ENCODE measurements around the gene WFDC5. TPM values are rescaled to one million over a fixed set of nuclear protein-coding genes. Genes with fewer than 3 reads are reported as not detected.

WFDC5 gene
- total and polyA plus RNA-seq, 9 of the 15 experiments (the other 6 are each of a cell fraction or from before 2014, with no cell fraction given) = not detected

- BruUV-seq (replicated peaks) = no TSS peak
- ATAC-seq (no peak), FAIRE-seq (no peak), DNase-seq (ENCODE audit: extremely low read depth in 1 of 4, low spot score in 3 of 4) (no peak)
- no peaks in the 10 kb centered on the region for H4K20me1 ChIP-seq (replicated peaks; ENCODE audit: control insufficient read depth, insufficient read depth, low read length)
- no peak overlapping the region for H2AFZ ChIP-seq (ENCODE audit: low read depth, low read length)
- H3K27me3 ChIP-seq (ENCODE audit: control insufficient read depth in 2 of 2, insufficient read depth in 2 of 2, low read length in 2 of 2) = peaks cover 0 to 8% of the 10 kb centered on the region in 2 experiments; a peak in 2 of 5 replicates
- POLR2A ChIA-PET = no interaction called here
- peak; percentile 13 for TF ChIP-seq RBM25 (IDR thresholded peaks at IDR 0.05; ENCODE audit: low read depth, low read length, severe bottlenecking)
- no peak for TF ChIP-seq PHF8 (IDR thresholded peaks at IDR 0.05; ENCODE audit: borderline replicate concordance, low read length)
- TF ChIP-seq ZKSCAN1 (IDR thresholded peaks at IDR 0.05; ENCODE audit: low read depth, low read length) = no peak
- H3K9me3 ChIP-seq (replicated peaks; ENCODE audit: control insufficient read depth, insufficient read depth, low read depth, low read length) = no peaks in the 10 kb centered on the region
- CTCF ChIA-PET (ENCODE audit: low intra/inter-chr PET ratio) = interaction anchor here (3.2 kb wide), 1 partner anchor 83 kb away, joined by 19 read pairs; no protein-coding TSS in a partner anchor
- no peaks in the 10 kb centered on the region for H3K79me2 ChIP-seq (ENCODE audit: control insufficient read depth, insufficient read depth, low read length)
- H3K4me3 ChIP-seq = no peak overlapping the region
- intact Hi-C loops (cut with micrococcal nuclease) (loop anchor here (10.0 kb wide), 1 partner anchor 179 kb away; the partner anchor contains the start of gene PABPC1L), in situ Hi-C loops (cut with MboI) (no loop called here)
- no peak overlapping the region for H3K27ac ChIP-seq (ENCODE audit: extremely low read depth, low read depth, low read length)
- no peaks in the 10 kb centered on the region for H3K36me3 ChIP-seq (ENCODE audit: control insufficient read depth, insufficient read depth, low read length)
- no peak overlapping the region for H3K4me2 ChIP-seq (ENCODE audit: insufficient read depth, low read length)
- no peaks in the 10 kb centered on the region for H3K9me1 ChIP-seq (ENCODE audit: control insufficient read depth, insufficient read depth, low read length)
- H3K9ac ChIP-seq (ENCODE audit: insufficient read depth in 1 of 2, low read depth in 2 of 2, low read length in 2 of 2) = no peak overlapping the region
- WGBS (ENCODE audit: insufficient coverage, low coverage, missing lambda C conversion rate) = 21% methylated on average over 2 of the region's 2 CpGs
- H3K4me1 ChIP-seq (replicated peaks in 1 of 2; ENCODE audit: control insufficient read depth in 2 of 2, insufficient read depth in 2 of 2, low read length in 2 of 2) = peaks cover 0 to 9% of the 10 kb centered on the region in 2 experiments; a peak in 1 of 5 replicates
Measured at GRCh38 chr20:45094201-45094600, 20.8 kb downstream of the WFDC5 start.

DNA sequence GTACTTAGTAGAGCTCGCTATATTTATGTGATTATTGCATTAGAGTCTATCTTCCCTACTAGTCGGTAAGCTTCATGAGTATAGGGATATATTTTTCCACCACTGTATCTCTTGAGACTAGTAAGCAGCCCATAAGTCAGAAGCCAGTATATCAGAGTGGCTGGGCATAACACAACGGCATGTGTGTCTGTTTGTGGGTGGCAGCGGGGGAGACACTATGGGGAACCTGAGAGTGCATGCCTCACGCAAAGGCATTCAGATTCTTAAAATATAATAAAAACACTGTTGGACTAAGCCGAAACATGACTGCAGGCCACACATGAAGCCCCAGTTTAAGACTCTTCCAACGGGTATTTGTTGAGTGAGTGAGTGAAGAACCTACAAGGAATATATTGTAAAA, 22.1 kb downstream of the WFDC5 start:
- no peak for DNase-seq (ENCODE audit: extremely low read depth in 1 of 4, low spot score in 3 of 4)
- peaks cover 0 to 5% of the 10 kb centered on the region in 2 experiments; a peak in 1 of 5 replicates for H3K4me1 ChIP-seq (replicated peaks in 1 of 2; ENCODE audit: control insufficient read depth in 2 of 2, insufficient read depth in 2 of 2, low read length in 2 of 2)
- H3K36me3 ChIP-seq (ENCODE audit: control insufficient read depth, insufficient read depth, low read length) = no peaks in the 10 kb centered on the region
- no peak overlapping the region for H3K27ac ChIP-seq (ENCODE audit: extremely low read depth, low read depth, low read length)
- peaks cover 0 to 8% of the 10 kb centered on the region in 2 experiments; a peak in 1 of 5 replicates for H3K27me3 ChIP-seq (ENCODE audit: control insufficient read depth in 2 of 2, insufficient read depth in 2 of 2, low read length in 2 of 2)
- no peak for FAIRE-seq
- H3K9ac ChIP-seq (ENCODE audit: insufficient read depth in 1 of 2, low read depth in 2 of 2, low read length in 2 of 2) = no peak overlapping the region
- intact Hi-C loops (cut with micrococcal nuclease) (loop anchor here (10.0 kb wide), 1 partner anchor 178 kb away; the partner anchor contains the start of gene PABPC1L), in situ Hi-C loops (cut with MboI) (no loop called here)
- CTCF ChIA-PET (ENCODE audit: low intra/inter-chr PET ratio) = no interaction called here
- BruUV-seq (replicated peaks) = no TSS peak
- H3K9me1 ChIP-seq (ENCODE audit: control insufficient read depth, insufficient read depth, low read length) = no peaks in the 10 kb centered on the region
- no peak for ATAC-seq
- H3K9me3 ChIP-seq (replicated peaks; ENCODE audit: control insufficient read depth, insufficient read depth, low read depth, low read length) = no peaks in the 10 kb centered on the region
- POLR2A ChIA-PET = interaction anchor here (0.7 to 1.3 kb wide), 3 partner anchors 21 to 886 kb away, joined by 3 to 6 read pairs (median 4); no protein-coding TSS in a partner anchor
- no peaks in the 10 kb centered on the region for H3K79me2 ChIP-seq (ENCODE audit: control insufficient read depth, insufficient read depth, low read length)
- no peak overlapping the region for H2AFZ ChIP-seq (ENCODE audit: low read depth, low read length)
- 34% methylated on average over 7 of the region's 7 CpGs for WGBS (ENCODE audit: insufficient coverage, low coverage, missing lambda C conversion rate)
- H3K4me2 ChIP-seq (ENCODE audit: insufficient read depth, low read length) = no peak overlapping the region
- H3K4me3 ChIP-seq = no peak overlapping the region
- no peaks in the 10 kb centered on the region for H4K20me1 ChIP-seq (replicated peaks; ENCODE audit: control insufficient read depth, insufficient read depth, low read length)
- no peak for TF ChIP-seq HMG20A (CRISPR knock-in tag; conservative IDR thresholded peaks at IDR 0.05)
- TF ChIP-seq, protein P1, sequence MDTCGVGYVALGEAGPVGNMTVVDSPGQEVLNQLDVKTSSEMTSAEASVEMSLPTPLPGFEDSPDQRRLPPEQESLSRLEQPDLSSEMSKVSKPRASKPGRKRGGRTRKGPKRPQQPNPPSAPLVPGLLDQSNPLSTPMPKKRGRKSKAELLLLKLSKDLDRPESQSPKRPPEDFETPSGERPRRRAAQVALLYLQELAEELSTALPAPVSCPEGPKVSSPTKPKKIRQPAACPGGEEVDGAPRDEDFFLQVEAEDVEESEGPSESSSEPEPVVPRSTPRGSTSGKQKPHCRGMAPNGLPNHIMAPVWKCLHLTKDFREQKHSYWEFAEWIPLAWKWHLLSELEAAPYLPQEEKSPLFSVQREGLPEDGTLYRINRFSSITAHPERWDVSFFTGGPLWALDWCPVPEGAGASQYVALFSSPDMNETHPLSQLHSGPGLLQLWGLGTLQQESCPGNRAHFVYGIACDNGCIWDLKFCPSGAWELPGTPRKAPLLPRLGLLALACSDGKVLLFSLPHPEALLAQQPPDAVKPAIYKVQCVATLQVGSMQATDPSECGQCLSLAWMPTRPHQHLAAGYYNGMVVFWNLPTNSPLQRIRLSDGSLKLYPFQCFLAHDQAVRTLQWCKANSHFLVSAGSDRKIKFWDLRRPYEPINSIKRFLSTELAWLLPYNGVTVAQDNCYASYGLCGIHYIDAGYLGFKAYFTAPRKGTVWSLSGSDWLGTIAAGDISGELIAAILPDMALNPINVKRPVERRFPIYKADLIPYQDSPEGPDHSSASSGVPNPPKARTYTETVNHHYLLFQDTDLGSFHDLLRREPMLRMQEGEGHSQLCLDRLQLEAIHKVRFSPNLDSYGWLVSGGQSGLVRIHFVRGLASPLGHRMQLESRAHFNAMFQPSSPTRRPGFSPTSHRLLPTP (IDR thresholded peaks at IDR 0.05; ENCODE audit: borderline replicate concordance, extremely low read depth, insufficient read length) = no peak
- no peak for TF ChIP-seq SMARCC2 (IDR thresholded peaks at IDR 0.05; ENCODE audit: low read depth)
- TF ChIP-seq U2AF1 (optimal IDR thresholded peaks at IDR 0.05; ENCODE audit: low read depth, low read length) = no peak
- TF ChIP-seq ARNT (IDR thresholded peaks at IDR 0.05) = no peak
- TF ChIP-seq CTCF (IDR thresholded peaks at IDR 0.05 in 2 of 3, conservative IDR thresholded peaks at IDR 0.05 in 1 of 3; ENCODE audit: insufficient read depth in 2 of 3, low read depth in 1 of 3, low read length in 3 of 3) = no peak
- TF ChIP-seq EZH2 (IDR thresholded peaks at IDR 0.05; ENCODE audit: borderline replicate concordance, low read depth, low read length) = no peak

Data from K562 (cell line).